ENCODE measurements around the gene TRUB1.

TRUB1 gene

DNA sequence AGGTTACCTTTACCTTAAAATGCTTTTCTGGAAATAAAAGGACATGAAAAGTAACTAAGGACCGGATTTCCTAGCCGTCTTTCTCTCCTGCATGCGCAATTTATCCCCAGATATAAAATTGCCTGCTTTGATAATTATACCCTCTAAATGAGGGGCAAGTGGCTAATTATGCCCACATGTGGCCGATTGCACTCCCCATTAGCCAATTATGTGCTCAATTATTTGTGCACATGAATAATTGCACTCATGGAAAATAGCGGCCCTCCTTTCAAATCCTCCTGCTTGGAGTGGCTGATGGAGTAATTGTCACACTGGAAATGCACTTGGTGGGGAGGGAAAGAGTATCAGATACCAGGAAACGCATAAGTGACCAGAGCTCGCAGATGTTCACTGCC, 88.7 kb downstream of the TRUB1 start:
- DNase-seq (ENCODE audit: low read depth): no peak
- no peak overlapping the region for H3K4me3 ChIP-seq (ENCODE audit: control insufficient read depth, low read depth, low read length)
- TF ChIP-seq, protein P1, sequence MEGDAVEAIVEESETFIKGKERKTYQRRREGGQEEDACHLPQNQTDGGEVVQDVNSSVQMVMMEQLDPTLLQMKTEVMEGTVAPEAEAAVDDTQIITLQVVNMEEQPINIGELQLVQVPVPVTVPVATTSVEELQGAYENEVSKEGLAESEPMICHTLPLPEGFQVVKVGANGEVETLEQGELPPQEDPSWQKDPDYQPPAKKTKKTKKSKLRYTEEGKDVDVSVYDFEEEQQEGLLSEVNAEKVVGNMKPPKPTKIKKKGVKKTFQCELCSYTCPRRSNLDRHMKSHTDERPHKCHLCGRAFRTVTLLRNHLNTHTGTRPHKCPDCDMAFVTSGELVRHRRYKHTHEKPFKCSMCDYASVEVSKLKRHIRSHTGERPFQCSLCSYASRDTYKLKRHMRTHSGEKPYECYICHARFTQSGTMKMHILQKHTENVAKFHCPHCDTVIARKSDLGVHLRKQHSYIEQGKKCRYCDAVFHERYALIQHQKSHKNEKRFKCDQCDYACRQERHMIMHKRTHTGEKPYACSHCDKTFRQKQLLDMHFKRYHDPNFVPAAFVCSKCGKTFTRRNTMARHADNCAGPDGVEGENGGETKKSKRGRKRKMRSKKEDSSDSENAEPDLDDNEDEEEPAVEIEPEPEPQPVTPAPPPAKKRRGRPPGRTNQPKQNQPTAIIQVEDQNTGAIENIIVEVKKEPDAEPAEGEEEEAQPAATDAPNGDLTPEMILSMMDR (conservative IDR thresholded peaks at IDR 0.05; ENCODE audit: control insufficient read depth, insufficient read depth, low read depth, low read length): no peak

Measured in fibroblast of mammary gland (primary cell).